Common myeloid progenitor, CD34-positive (primary cell): ENCODE data around the gene ZNRF3.

Source experiments
- CTCF ChIA-PET: fragments of 350-600 bp; sonication (Branson Sonifier 250); formaldehyde crosslinking; loops from one replicate; lab custom pipeline; 2021; ENCODE audit warnings: antibody characterized with exemption; lab: Charles Lee
- POLR2A ChIA-PET: fragments of 350-600 bp; sonication (Branson Sonifier 250); formaldehyde crosslinking; loops from one replicate; lab custom pipeline; 2021; ENCODE audit warnings: antibody characterized with exemption; lab: Charles Lee
- DNase-seq, 3 donors: peaks; one replicate each; pipeline versions ENCODE4 v3.0.0 to v3.0.0-alpha.2; 2013
- H3K27ac ChIP-seq, 2 experiments: 1 replicate in 1 of 2; 2 replicates in 1 of 2; pipeline ENCODE4 v1.7.0; 2013; ENCODE audit warnings: inconsistent platforms in 2 of 2, low read length in 2 of 2, mild to moderate bottlenecking in 2 of 2, low read depth in 1 of 2, moderate library complexity in 1 of 2; ENCODE audit not compliant: severe bottlenecking in 2 of 2, insufficient read depth in 1 of 2, poor library complexity in 1 of 2
- H3K27me3 ChIP-seq, 5 experiments: replicated peaks in 2 of 5; 1 replicate in 3 of 5; 2 replicates in 2 of 5; pipeline versions ENCODE4 v1.6.1 to v1.7.0; 2013; ENCODE audit warnings: low read length in 4 of 5, mild to moderate bottlenecking in 2 of 5, moderate library complexity in 2 of 5, inconsistent platforms in 1 of 5; ENCODE audit not compliant: insufficient read depth in 5 of 5, control insufficient read depth in 4 of 5
- H3K36me3 ChIP-seq, 4 experiments: 1 replicate in 2 of 4; 2 replicates in 2 of 4; pipeline versions ENCODE4 v1.6.1 to v1.7.0; 2013; ENCODE audit warnings: low read length in 3 of 4, control low read depth in 1 of 4, mild to moderate bottlenecking in 1 of 4; ENCODE audit not compliant: control insufficient read depth in 4 of 4, insufficient read depth in 4 of 4
- H3K4me1 ChIP-seq, 4 experiments: 1 replicate in 3 of 4; 2 replicates in 1 of 4; pipeline versions ENCODE4 v1.6.1 to v1.7.1; 2013; ENCODE audit warnings: low read length in 3 of 4, mild to moderate bottlenecking in 3 of 4, control low read depth in 1 of 4, inconsistent platforms in 1 of 4, moderate library complexity in 1 of 4; ENCODE audit not compliant: control insufficient read depth in 4 of 4, insufficient read depth in 4 of 4; ENCODE audit errors: control extremely low read depth in 1 of 4
- H3K4me3 ChIP-seq, 7 experiments: 1 replicate in 4 of 7; 2 replicates in 3 of 7; pipeline versions ENCODE4 v1.5.1 to v1.7.0; 2013; ENCODE audit warnings: mild to moderate bottlenecking in 7 of 7, low read length in 6 of 7, moderate library complexity in 6 of 7, inconsistent platforms in 2 of 7, low read depth in 2 of 7, control low read depth in 1 of 7; ENCODE audit not compliant: insufficient read depth in 4 of 7, control insufficient read depth in 1 of 7; ENCODE audit errors: extremely low read depth in 1 of 7
- H3K9me3 ChIP-seq, 5 experiments: 1 replicate in 4 of 5; 2 replicates in 1 of 5; pipeline versions ENCODE4 v1.6.1 to v1.7.1; 2013; ENCODE audit warnings: low read length in 4 of 5, mild to moderate bottlenecking in 2 of 5, inconsistent platforms in 1 of 5, low read depth in 1 of 5, moderate library complexity in 1 of 5; ENCODE audit not compliant: control insufficient read depth in 4 of 5, insufficient read depth in 2 of 5; ENCODE audit errors: control extremely low read depth in 1 of 5
- WGBS: methylation state at CpG from one replicate; pipeline ENCODE4 v1.1.5; 2013; ENCODE audit not compliant: insufficient coverage; 5-methylcytosine and 5-hydroxymethylcytosine counted together

The ZNRF3 gene

DNA sequence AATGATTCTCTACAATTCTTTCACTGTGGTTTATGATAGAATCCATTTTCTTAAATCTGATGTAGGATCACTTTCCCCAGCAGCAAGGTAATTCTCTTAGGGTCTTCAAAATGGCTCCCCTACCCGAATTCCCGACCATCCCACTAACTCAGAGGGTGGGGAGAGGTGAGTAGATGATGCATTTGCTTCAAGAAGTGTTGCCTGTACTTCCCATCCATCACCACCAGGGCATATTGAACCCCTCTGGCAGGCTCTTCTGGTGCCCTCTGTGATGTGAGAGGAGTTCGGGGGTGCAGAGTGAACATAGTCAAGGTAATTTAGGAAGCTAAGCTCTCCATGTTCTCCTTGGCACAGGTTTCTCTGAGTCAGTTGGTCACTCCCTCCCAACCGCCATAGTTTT is 52.3 kb downstream of the ZNRF3 start:
- Histone ChIP-seq H3K27ac (no peak overlapping the region), H3K27me3 (peaks cover 0 to 22% (median 15%) of the 10 kb centered on the region in 5 experiments), H3K9me3 (no peaks in the 10 kb centered on the region), H3K4me3 (no peak overlapping the region), H3K36me3 (no peaks in the 10 kb centered on the region), H3K4me1 (peaks cover 0 to under 1% (median 0%) of the 10 kb centered on the region in 4 experiments)
- DNase-seq, result no peak
- ChIA-PET POLR2A (no interaction called here), CTCF (interaction anchor here (1.1 kb wide), 1 partner anchor 95 kb away, joined by 3 read pairs; no protein-coding TSS in a partner anchor)
- WGBS, result 100% methylated on average over 2 of the region's 4 CpGs

GRCh38 chr22:28936200-28936599 is 52.8 kb downstream of the ZNRF3 start:
- ChIA-PET POLR2A (no interaction called here), CTCF (interaction anchor here (1.1 to 1.3 kb wide), 2 partner anchors 25 to 95 kb away, joined by 3 read pairs; no protein-coding TSS in a partner anchor)
- Histone ChIP-seq H3K27ac (no peak overlapping the region), H3K27me3 (peaks cover 0 to 22% (median 15%) of the 10 kb centered on the region in 5 experiments), H3K4me3 (no peak overlapping the region), H3K4me1 (no peaks in the 10 kb centered on the region), H3K36me3 (no peaks in the 10 kb centered on the region), H3K9me3 (no peaks in the 10 kb centered on the region)
- DNase-seq, result no peak
- WGBS, result 100% methylated on average over 2 of the region's 3 CpGs

DNA sequence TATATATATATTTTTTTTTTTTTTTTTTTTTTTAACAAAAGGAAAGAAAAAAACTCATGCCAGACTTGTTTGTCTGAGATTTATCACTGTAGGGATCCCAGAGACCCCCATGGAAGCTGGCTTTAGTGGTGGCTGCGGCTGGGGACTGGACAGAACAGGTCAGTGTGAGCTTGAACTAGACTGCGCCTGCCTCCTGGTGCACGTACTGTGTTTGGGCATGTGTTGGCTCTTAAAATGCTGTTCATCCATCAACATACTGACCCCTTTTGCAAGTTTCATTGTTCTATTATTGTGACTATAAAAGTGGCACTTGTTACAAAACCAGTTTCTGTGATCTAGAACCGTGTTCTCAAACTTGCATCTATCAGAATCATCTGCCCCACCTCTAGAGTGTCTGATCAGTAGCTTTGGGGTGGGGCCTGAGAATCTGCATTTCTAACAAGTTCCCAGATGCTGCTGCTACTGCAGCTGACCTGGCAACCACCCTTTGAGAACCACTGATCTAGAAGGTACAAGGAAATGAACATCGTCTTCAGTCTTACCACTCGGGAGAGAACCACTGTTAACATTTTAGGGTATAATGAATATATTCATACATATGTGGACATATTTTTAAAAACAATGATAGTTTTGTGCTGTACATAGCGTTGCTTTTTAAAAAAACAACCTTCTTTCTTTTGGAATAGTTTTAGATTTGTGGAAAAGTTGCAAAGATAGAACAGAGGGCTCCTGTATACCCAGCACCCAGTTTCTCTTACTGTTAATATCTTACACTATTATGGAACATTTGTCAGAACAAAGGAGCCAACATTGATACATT is 54.0 kb downstream of the ZNRF3 start:
- Histone ChIP-seq H3K9me3 (no peaks in the 10 kb centered on the region), H3K36me3 (no peaks in the 10 kb centered on the region), H3K27me3 (peaks cover 2 to 22% (median 15%) of the 10 kb centered on the region in 5 experiments), H3K4me3 (no peak overlapping the region), H3K27ac (no peak overlapping the region), H3K4me1 (no peaks in the 10 kb centered on the region)
- ChIA-PET POLR2A (no interaction called here), CTCF (interaction anchor here (1.3 kb wide), 1 partner anchor 24 kb away, joined by 3 read pairs; no protein-coding TSS in a partner anchor)
- no peak for DNase-seq
- 100% methylated on average over 2 of the region's 7 CpGs for WGBS

- peaks cover 0 to 3% (median under 1%) of the 10 kb centered on the region in 4 experiments for H3K4me1 ChIP-seq
- H3K27ac ChIP-seq, result no peak overlapping the region
- H3K9me3 ChIP-seq, result no peaks in the 10 kb centered on the region
- ChIA-PET POLR2A (interaction anchor here (0.6 kb wide), 1 partner anchor 52 kb away, joined by 4 read pairs; no protein-coding TSS in a partner anchor), CTCF (interaction anchor here (1.0 to 1.5 kb wide), 3 partner anchors 11 to 93 kb away, joined by 3 to 5 read pairs (median 4); no protein-coding TSS in a partner anchor)
- H3K4me3 ChIP-seq, result no peak overlapping the region
- 94% methylated on average over 3 of the region's 4 CpGs for WGBS
- no peaks in the 10 kb centered on the region for H3K36me3 ChIP-seq
- H3K27me3 ChIP-seq, result peaks cover 4 to 28% (median 13%) of the 10 kb centered on the region in 5 experiments
- DNase-seq, result no peak
Observed at GRCh38 chr22:28938286-28938833, 55.0 kb downstream of the ZNRF3 start.

DNA sequence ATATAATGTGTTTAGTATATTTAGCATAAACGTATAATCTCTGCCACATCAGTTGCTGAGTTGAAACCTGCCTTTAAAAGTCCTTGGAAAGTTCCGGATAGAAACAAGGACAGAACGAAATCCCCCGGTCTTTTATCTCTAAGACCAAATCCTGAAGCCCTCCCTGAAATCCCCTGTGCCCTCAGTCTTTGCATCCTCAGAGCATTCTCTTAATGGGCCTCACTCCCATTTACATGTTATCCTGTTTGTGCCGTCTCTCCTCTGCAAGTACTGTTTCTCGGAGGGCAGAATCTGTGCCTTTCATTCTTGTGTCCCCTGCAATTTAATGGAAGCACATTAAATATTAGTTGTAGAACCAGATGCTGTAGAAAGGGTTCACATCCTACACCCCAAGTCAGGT is 56.0 kb downstream of the ZNRF3 start:
- 100% methylated on average over 4 of the region's 6 CpGs for WGBS

DNA sequence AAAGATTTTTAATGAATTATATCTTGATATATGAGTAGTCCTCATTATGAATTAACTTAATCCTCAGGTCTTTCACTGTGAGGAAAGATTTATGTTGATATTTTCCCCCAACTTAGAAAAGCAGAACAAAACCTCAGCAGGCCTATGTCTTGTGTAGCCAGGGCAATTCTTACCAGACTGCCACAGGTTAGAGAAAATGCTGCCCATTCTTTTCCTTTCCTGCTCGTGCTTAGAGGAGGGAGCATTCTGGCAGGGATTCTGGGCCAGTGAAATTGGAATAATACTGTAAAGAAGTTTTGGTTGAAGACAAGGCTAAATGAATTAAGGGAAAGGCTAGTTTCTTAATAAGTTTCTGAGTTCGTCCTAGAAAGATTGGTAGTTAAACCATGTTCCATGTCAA is 56.6 kb downstream of the ZNRF3 start:
- no peaks in the 10 kb centered on the region for H3K36me3 ChIP-seq
- H3K27ac ChIP-seq, result no peak overlapping the region
- POLR2A ChIA-PET, result no interaction called here
- WGBS, result no CpG with 5 or more reads among the region's 2 CpGs
- peaks cover 4 to 28% (median 13%) of the 10 kb centered on the region in 5 experiments for H3K27me3 ChIP-seq
- no peaks in the 10 kb centered on the region for H3K9me3 ChIP-seq
- CTCF ChIA-PET, result no interaction called here
- DNase-seq, result no peak
- H3K4me3 ChIP-seq, result no peak overlapping the region
- peaks cover 0 to 8% (median 2%) of the 10 kb centered on the region in 4 experiments for H3K4me1 ChIP-seq

More for the DNA sequence above, 56.0 kb downstream of the ZNRF3 start:
- no peak overlapping the region for H3K4me3 ChIP-seq
- POLR2A ChIA-PET, result no interaction called here
- peaks cover 4 to 28% (median 13%) of the 10 kb centered on the region in 5 experiments for H3K27me3 ChIP-seq
- H3K4me1 ChIP-seq, result peaks cover 0 to 8% (median 2%) of the 10 kb centered on the region in 4 experiments
- CTCF ChIA-PET, result interaction anchor here (1.5 kb wide), 1 partner anchor 10 kb away, joined by 4 read pairs; no protein-coding TSS in a partner anchor
- no peak for DNase-seq
- no peaks in the 10 kb centered on the region for H3K36me3 ChIP-seq
- H3K9me3 ChIP-seq, result no peaks in the 10 kb centered on the region
- H3K27ac ChIP-seq, result no peak overlapping the region
